KMS-11 (cell line): Measurements from ENCODE around the gene CDK13.

Experiments
- H2AFZ ChIP-seq: fragments of 200-600 bp; sonication (generic); 2 replicates; pipeline ENCODE4 v1.6.1; 2016; ENCODE audit warnings: antibody characterized with exemption, mixed run types, low read depth
- H3K27ac ChIP-seq: fragments of 200-600 bp; sonication (generic); 2 replicates; pipeline ENCODE4 v1.6.1; 2016; ENCODE audit warnings: mild to moderate bottlenecking, mixed run types
- H3K27me3 ChIP-seq: fragments of 200-600 bp; sonication (generic); 2 replicates; pipeline ENCODE4 v1.6.1; 2017; ENCODE audit warnings: mild to moderate bottlenecking, low read depth, mixed run types, moderate library complexity; ENCODE audit not compliant: insufficient read depth
- H3K36me3 ChIP-seq: fragments of 200-600 bp; sonication (generic); 2 replicates; pipeline ENCODE4 v1.6.1; 2017; ENCODE audit warnings: mild to moderate bottlenecking, mixed run types; ENCODE audit not compliant: insufficient read depth
- H3K4me1 ChIP-seq: fragments of 200-600 bp; sonication (generic); 2 replicates; pipeline ENCODE4 v1.6.1; 2016; ENCODE audit warnings: mild to moderate bottlenecking, low read depth, mixed run types; ENCODE audit not compliant: poor library complexity, severe bottlenecking
- H3K4me2 ChIP-seq: fragments of 200-600 bp; sonication (generic); 2 replicates; pipeline ENCODE4 v1.7.0; 2016; ENCODE audit warnings: mild to moderate bottlenecking, mixed run types
- H3K4me3 ChIP-seq: fragments of 200-600 bp; sonication (generic); IDR thresholded peaks from 2 replicates; pipeline ENCODE4 v1.6.1; 2017; ENCODE audit warnings: low read depth, low read length, mixed read lengths; ENCODE audit not compliant: insufficient read depth
- H3K79me2 ChIP-seq: fragments of 200-600 bp; sonication (generic); 2 replicates; pipeline ENCODE4 v1.6.1; 2016; ENCODE audit warnings: low read depth, mixed run types; ENCODE audit not compliant: insufficient read depth
- H3K9ac ChIP-seq: fragments of 200-600 bp; sonication (generic); 2 replicates; pipeline ENCODE4 v1.6.1; 2016; ENCODE audit warnings: mild to moderate bottlenecking, mixed run types
- H4K20me1 ChIP-seq: fragments of 200-600 bp; sonication (generic); 2 replicates; pipeline ENCODE4 v1.6.1; 2016; ENCODE audit warnings: mild to moderate bottlenecking, mixed run types; ENCODE audit not compliant: insufficient read depth
- CTCF ChIP-seq: fragments of 200-600 bp; sonication (generic); conservative IDR thresholded peaks from 2 replicates; pipeline ENCODE4 v1.6.1; 2017; ENCODE audit warnings: low read depth, mild to moderate bottlenecking, antibody characterized with exemption, low read length, moderate library complexity, mixed read lengths

The CDK13 gene

GRCh38 chr7:39971924-39972323 is 21.9 kb downstream of the CDK13 start:
- Histone ChIP-seq H3K9ac (no peak overlapping the region), H3K27me3 (no peaks in the 10 kb centered on the region), H3K36me3 (no peaks in the 10 kb centered on the region), H4K20me1 (peaks cover 28% of the 10 kb centered on the region), H3K79me2 (peaks cover 100% of the 10 kb centered on the region), H2AFZ (no peak overlapping the region), H3K4me1 (no peaks in the 10 kb centered on the region), H3K4me3 (no peak overlapping the region), H3K27ac (no peak overlapping the region), H3K4me2 (no peak overlapping the region)
- no peak for TF ChIP-seq CTCF

GRCh38 chr7:39973801-39974200 is 23.7 kb downstream of the CDK13 start:
- H3K4me2 ChIP-seq: no peak overlapping the region
- H2AFZ ChIP-seq: no peak overlapping the region
- no peaks in the 10 kb centered on the region for H3K4me1 ChIP-seq
- H3K27me3 ChIP-seq: no peaks in the 10 kb centered on the region
- no peak overlapping the region for H3K9ac ChIP-seq
- H3K36me3 ChIP-seq: no peaks in the 10 kb centered on the region
- peaks cover 100% of the 10 kb centered on the region for H3K79me2 ChIP-seq
- TF ChIP-seq CTCF: no peak
- no peak overlapping the region for H3K4me3 ChIP-seq
- peaks cover 29% of the 10 kb centered on the region; the same call in 1 of the 2 replicates for H4K20me1 ChIP-seq
- no peak overlapping the region for H3K27ac ChIP-seq

GRCh38 chr7:39978230-39978934 is 28.3 kb downstream of the CDK13 start:
- H3K4me1 ChIP-seq: peaks cover 3% of the 10 kb centered on the region
- H3K4me3 ChIP-seq: no peak overlapping the region
- no peaks in the 10 kb centered on the region for H3K27me3 ChIP-seq
- peaks cover 86% of the 10 kb centered on the region for H3K79me2 ChIP-seq
- H3K9ac ChIP-seq: no peak overlapping the region
- no peaks in the 10 kb centered on the region for H3K36me3 ChIP-seq
- H2AFZ ChIP-seq: no peak overlapping the region
- no peak overlapping the region for H3K27ac ChIP-seq
- TF ChIP-seq CTCF: no peak
- H3K4me2 ChIP-seq: no peak overlapping the region
- H4K20me1 ChIP-seq: peaks cover 27% of the 10 kb centered on the region

GRCh38 chr7:39979406-39980073 is 29.5 kb downstream of the CDK13 start:
- TF ChIP-seq CTCF: no peak
- Histone ChIP-seq H3K27ac (no peak overlapping the region), H3K9ac (no peak overlapping the region), H3K79me2 (peaks cover 86% of the 10 kb centered on the region), H3K4me2 (no peak overlapping the region), H2AFZ (no peak overlapping the region), H3K4me3 (no peak overlapping the region), H3K27me3 (no peaks in the 10 kb centered on the region), H3K36me3 (no peaks in the 10 kb centered on the region), H4K20me1 (peaks cover 29% of the 10 kb centered on the region), H3K4me1 (peaks cover 3% of the 10 kb centered on the region)
